GDM1 (cell line): ENCODE results near the gene RUNX2.

Experiments
- DNase-seq: peaks from one replicate; lab custom pipeline; 2025; lab: John Stamatoyannopoulos, UW

The RUNX2 gene

GRCh38 chr6:45521226-45521625 is 193.1 kb downstream of the RUNX2 start:
- DNase-seq, result no peak

GRCh38 chr6:45522486-45522885 is 194.4 kb downstream of the RUNX2 start:
- no peak for DNase-seq

GRCh38 chr6:45527210-45527609 is 199.1 kb downstream of the RUNX2 start:
- no peak for DNase-seq

DNA sequence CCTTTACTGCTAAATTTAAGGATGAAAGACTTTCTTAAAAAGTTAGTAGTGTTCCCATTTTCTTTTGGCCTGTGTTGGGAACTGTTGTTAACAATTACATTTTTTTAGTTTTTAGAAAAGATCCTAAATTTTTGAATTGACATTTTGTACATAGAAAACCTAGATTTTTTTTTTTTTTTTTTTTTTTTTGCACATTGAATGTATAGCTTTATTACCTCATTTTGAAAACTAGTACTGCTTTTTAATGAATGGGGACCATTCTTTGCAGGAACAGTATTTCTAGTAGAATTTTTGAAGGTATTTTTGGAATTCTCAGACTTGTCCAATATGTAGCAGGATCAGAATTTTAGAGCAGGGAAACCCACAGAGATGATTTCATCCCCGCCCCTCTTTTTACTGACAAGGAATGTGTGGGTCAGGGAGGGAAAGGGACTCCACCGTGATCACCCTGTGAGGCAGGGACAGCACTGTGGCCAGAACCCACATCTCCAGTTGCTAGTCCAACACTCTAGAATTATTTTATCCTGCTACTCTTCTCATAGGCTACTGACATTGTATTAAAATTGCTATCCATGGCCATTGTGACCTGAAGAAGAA is 204.0 kb downstream of the RUNX2 start:
- no peak for DNase-seq

- DNase-seq, result no peak
Measured at GRCh38 chr6:45532721-45533210, 204.6 kb downstream of the RUNX2 start.

- DNase-seq, result no peak
Measured at GRCh38 chr6:45533386-45533785, 205.3 kb downstream of the RUNX2 start.

DNA sequence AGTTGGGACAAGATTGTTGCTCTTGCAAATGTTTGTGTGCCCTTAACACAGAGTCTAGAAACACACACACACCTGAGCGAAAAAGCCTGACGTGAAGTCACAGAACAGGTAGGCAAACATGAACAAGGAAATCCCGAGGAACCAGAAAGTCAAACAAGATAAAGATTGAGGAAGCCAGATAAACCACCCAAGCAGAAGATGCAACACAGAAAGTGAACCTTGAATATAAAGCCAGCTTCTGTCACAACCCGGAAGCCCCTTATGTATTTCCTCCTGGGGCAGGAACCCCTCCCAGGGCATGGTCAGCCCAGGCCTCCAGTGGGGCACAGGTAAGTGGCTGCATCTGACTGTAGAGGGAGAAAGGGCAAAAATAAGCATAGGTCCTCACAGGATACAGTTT is 207.8 kb downstream of the RUNX2 start:
- DNase-seq, result no peak

- DNase-seq, result no peak
Measured at GRCh38 chr6:45537539-45537938, 209.4 kb downstream of the RUNX2 start.

DNA sequence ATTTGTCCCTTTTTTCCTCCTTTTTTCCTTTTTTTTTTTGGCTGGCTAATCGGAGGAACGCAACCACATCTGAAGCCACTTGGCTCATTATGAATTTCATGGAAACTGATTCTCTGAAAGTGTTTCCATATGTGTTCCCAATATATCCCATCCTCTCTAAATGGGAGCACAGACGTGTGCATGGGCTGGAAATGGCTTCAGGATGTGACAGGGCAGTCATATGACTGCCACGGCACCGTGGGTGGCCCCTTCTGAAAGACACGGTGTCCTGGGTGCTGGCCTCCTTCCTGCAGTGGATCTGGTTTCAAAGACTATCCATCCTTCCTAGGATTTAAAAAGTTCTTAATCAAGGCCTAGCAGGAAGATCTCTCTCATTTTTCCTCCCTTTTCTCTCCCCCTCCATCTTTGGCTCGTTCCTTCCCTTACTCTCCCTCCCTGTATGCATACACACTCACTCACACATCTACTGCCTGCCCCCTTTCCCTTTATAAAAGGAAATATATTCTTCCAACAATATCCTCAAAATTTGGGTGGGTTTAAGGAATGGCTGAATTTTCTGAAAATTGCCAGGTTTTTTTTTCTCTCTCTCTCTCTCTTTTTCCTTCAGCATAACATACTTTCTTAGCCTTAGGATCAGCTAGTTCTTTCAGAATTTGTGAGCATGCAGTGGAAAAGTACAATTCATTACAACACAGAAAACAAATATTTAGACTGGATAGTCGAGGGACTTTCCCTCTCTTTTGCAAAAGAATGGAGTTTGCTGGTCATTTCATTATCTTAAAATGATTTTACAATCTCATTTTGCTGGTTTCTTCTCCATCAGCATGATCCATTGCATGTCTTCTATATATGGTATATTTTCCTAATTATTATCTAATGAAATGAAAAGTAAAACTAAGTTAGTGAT is 210.8 kb downstream of the RUNX2 start:
- DNase-seq, result no peak

GRCh38 chr6:45540375-45540920 is 212.3 kb downstream of the RUNX2 start:
- DNase-seq, result no peak

- DNase-seq, result no peak
Measured at GRCh38 chr6:45541934-45542333, 213.8 kb downstream of the RUNX2 start.

- DNase-seq, result no peak
Measured at GRCh38 chr6:45543298-45544235, 215.4 kb downstream of the RUNX2 start.

DNA sequence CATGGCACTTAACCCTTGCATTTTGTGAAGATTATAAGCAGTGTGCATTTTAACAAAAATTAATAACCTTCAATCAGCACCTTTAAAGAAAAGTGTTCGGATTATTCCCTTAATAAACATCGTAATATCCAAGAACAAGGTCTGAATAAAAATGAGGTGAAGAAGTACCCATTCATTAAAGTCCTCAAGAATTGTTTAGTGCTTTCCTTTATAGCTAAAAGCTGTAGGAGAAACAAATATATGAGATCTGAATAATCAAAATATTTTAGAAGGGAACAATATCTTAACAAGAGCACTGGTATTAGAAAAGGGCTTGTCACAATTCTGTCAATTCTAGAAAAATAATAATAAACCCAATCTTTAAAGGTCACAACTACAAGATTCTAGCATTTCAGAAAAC is 217.3 kb downstream of the RUNX2 start:
- no peak for DNase-seq

GRCh38 chr6:45548657-45549515 is 220.8 kb downstream of the RUNX2 start:
- no peak for DNase-seq

GRCh38 chr6:45552536-45552935 is 224.4 kb downstream of the RUNX2 start:
- DNase-seq, result no peak

- DNase-seq, result no peak
Measured at GRCh38 chr6:45553730-45554344, 225.7 kb downstream of the RUNX2 start.

DNA sequence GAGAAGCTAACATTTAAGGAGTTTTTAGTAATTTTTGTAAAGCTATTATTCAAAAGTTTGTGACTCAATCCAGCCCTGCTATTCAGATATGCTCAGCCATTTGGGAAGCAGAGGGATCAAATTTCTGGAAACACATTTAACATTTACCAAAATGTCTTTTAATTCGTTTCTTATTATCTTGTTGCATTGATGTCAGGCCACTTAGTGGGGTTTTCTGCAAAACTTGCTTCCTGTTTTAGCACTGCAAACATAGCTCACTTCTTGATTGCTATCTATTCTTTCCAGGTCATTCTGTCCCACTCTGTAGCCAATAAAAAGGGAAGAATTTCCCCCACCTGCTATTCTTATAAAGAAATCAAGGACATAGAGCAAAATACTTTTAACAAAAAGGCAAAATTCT is 226.5 kb downstream of the RUNX2 start:
- DNase-seq, result no peak

DNA sequence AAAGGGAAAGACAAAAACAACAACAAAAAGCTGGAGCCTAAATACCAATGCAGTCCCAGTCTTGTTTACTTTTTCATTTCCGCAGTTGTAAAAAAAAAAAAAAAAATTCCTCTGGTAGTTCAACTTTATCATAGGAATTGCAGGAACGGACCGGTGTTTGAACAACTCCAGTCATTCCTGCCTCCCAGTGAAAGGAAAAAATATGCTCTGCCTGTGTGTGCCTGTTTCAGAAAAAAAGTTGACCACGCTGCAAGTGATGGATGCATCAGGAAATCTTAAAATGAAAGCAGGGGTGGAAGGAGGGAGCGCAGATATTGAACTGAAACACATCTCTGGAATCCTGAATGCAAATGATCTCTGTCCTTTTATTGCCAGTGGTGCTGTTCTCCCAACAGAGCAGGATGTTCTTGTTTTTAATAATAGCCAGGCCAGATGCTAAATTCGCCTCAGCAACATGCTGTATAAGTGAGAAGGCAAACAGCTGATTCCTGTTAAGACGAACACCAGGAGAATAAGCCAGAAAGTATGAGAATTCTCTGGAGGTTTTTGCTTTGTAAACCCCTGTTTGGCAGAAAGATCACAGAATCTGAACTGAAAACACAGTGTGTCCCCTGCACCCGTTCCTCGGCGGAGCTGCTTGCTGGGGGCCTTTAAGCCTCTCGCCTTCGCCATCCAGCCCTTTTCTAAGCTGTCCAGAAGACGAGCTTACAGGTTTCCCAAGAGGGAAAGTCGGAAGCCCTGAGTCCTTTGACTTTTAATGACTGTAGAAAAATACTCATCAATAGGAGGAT is 228.0 kb downstream of the RUNX2 start:
- no peak for DNase-seq

DNA sequence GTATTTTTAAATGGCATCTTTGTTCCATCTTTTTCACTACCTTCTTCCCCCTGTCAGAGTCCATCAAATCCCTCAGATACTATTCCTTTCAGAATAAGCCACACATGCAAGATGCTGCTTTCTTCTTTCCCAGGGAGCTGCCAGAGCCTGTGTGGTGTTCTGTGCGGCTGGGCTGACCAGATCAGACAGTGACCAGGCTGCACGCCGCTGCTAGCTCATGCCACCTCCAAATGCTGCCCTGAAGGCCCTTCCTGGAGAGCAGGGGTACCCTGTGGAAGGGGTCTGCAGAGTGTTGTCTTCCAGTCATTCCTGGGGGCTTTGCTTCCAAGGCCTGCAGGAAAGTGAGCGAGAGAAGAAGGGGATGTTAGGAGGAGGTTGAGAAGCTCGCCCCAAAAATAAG is 228.7 kb downstream of the RUNX2 start:
- DNase-seq, result no peak

DNA sequence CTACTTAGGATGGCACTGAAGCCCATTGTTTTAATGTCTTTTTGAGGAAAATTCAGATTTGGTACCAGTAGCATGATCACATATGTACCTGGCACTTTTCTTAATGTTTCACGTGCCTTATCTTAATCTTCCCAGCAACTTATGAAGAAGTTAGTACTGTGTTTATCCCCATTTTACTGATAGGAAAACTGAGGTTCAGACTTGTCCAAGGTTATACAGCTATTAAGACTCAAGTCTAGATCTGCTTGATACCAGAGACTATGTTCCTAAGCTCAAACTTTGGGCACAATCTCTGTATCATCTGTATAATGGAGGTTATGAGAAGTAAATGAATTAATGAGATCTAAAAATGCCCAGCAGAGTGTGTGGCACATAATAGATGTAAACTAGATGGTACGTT is 229.3 kb downstream of the RUNX2 start:
- no peak for DNase-seq
